GF-D8 (cell line): ENCODE measurements around the gene OSTM1.

Experiments used
- DNase-seq: peaks from one replicate; lab custom pipeline; 2025; lab: John Stamatoyannopoulos, UW

Gene OSTM1

DNA sequence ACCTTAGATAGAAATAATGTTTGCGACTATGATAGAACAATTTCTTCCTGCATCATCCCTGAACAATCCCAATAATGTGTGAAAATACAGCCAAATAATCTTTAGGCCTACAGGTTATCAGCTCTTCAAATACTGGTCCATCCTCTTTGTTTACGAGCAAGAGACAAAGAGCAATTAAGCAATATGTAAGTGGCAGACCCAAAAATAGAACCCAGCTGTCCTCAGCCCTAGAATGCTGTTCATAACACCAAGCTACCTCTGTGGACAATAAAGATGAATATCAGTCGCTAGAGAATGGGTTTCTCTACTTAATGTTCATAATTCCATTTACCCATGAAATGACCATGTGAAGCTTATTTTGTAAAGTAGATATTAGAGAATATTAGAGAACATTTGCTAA, 28.4 kb upstream of the OSTM1 start:
- DNase-seq: no peak

DNA sequence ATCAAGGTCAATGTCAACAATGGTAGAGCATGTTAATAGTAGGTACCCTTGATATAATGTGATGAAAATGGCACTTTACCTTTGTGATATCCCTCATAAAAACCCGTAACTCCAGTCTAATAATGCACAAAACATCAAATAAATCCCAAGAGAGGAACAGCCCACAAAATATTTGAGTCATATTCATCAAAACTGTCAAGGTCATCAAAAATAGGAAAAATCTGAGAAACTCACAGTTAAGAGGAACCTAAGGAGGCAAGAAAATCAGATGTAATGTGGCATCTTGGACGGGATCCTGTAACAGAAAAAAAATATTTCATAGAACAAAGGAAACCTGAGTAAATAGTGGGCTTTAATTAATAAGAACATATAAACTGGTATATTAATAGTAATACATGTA, 25.5 kb upstream of the OSTM1 start:
- no peak for DNase-seq

DNA sequence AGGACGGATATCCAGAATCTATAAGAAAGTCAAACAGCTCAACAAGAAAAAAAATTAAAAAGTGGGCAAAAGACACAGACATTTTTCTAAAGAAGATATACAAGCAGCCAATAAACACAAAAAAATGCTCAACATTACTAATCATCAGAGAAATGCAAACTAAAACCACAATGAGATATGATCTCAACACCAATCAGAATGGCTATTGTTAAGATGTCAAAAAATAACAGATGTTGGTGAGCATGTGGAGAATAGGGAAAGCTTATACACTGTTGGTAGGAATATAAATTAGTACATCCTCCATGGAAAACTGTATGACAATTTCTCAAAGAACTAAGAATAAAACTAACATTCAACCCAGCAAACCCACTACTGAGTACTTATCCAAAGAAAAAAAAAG, 23.3 kb upstream of the OSTM1 start:
- no peak for DNase-seq

DNA sequence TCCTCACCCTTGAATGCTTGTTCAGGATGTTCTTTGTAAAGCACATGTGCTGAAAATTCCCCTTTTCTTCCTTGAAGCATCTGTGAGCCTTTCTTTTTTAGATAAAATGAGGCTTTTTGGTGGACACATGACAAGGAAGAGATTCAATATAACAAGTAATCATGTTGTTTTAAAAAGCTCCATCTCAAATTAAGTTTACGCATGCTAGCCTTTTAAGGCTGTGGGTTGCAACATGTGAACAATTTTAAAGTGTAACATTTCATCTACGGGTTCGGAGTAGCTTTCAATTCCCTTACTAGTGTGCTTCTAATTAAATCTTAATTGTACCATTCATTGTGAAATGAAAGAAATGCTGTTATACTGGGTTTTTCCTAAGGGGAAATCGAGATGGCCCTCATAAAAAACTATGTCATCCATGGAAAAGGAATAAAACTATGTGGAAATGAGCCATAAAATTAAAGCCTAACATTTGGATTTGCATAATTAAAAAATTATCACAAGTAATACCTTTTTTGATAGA, 19.3 kb upstream of the OSTM1 start:
- no peak for DNase-seq

DNA sequence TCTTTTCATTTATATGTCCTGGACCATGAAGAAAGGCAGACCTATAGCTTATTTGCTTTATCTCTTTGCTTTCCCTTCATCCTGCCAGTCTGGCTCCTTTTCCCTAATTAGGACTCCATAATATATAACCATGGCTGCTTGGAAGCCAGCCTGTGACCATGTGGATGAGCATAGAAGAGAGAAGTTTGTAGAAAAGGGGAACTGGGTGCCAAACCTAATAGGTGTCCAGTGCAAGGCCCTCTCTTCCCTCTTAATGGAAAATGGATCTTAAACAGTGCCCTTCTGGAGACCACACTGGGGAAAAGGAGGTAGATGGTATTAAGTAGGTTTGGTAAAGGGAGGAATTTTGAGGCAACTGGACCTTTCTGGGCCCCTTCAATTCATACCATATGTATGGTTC, 16.7 kb upstream of the OSTM1 start:
- DNase-seq: no peak

DNA sequence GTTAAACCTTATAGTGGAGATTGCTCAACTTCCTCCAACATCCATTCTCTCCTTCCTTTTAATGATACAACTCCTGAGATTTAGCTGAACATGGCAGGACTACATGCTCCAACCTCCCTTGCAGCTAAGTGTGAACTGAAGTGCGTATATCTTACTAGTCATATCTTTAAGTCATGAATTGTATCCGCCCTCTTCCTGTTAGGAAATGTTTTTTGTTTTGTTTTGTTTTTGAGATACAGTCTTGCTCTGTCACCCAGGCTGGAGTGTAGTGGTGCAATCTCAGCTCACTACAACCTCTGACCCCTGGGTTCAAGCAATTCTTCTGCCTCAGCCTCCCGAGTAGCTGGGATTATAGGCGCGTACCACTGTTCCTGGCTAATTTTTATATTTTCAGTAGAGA, 8.8 kb upstream of the OSTM1 start:
- no peak for DNase-seq

DNA sequence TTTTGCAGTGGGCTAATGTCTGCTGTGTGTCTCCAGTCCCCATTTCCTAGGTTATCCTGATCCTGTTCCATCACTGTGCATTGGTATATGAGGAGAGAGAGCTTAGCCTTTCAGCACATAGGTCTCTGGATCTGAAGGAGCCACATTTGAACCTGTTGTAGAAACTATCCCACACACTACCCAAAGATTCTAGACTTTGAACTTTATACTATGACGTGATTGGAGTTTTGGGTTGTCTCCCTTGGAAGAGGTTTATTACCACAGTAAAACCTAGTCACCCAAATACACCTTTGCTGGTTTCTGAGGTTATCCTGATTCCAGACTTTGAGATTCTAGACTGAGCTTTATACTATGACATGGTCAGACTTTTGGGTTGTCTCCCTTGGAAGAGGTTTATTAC, 8.0 kb upstream of the OSTM1 start:
- DNase-seq: no peak

DNA sequence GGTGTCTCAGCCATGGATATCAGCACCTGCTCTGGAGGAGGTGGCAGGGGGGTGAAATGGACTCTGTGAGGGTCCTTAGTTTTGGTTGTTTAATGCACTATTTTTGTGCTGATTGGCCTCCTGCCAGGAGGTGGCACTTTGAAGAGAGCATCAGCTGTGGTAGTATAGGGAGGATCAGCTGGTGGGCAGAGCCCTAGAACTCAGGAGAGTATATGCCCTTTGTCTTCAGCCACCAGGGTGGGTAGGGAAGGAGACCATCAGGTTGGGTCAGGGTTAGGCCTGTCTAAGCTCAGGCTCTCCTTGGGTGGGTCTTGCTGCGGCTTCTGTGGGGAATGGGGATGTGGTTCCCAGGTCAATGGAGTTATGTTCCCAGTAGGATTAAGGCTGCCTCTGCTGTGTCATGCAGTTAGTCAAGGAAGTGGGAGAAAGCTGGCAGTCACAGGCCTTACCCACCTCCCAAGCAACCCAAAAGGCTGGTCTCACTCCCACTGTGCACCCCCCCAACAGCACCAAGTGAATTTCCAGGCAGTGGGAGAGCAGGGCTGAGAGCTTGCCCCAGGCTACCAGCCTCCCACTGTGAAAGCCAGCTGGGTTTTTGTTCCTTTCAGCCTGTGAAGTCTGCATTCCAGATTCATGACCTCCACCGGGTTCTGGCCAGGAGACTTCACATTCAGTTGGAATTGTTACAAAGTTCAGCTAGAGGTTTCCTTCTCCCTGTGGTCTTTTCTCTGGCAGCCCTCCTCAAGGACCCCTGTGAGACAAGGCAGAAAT, 5.7 kb upstream of the OSTM1 start:
- DNase-seq: no peak

DNA sequence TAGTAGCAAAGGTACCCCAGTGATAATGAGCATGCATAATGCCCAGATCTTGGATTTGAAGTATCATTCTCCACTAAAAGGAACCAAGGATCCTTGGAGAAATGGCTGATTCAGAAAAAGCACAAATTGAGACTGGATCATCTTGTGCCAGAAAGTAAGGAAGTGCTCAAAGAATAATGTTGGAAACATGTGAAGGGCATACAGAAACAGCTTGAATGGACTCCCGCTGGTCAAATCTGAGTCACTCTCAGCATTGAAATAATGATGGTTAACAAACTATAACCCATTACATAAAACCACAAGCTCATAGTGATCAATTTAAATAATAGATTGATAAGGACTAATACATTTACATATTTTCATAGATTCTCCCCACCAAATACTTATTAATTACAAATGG, 3.6 kb upstream of the OSTM1 start:
- no peak for DNase-seq

DNA sequence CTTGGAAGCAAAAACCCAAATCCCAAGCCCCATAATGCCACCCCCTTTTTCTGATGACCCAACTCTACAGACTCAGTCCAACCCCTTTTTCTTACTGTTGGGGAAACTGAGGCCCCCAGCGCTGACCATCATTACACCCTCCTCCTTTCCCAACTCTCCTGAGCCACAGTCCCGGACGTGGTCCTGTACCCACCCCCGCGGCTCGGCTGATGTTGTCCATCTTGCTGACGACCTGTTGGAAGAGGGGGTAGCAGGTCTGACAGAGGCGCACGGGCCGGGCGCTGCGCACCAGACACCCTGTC, 533 bp downstream of the OSTM1 start:
- DNase-seq: no peak

DNA sequence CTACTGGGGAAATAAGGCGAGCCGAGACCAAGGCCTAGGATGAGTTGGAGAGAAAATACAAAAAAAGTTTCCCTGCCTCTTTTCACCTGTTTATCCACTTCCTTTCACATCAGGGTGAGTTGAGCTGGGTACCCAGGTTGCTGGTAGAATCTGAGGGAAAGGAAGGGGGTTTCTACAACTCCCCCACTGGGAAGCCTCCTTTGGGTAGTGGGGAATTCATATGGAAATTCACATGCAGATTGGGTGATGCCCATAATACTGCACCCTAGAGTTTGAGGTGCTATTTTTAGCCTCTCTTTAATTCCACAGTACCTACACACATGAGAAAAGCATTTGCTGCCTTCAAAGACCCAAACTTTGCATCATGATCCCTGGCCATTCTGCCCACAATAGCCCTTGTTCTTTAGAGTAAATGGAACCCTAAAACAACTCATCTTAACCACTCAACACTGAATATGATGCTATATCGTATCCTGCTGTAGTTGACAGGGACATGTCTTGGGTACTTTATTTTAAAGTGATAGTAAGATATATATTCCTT, 2.7 kb downstream of the OSTM1 start:
- DNase-seq: no peak

DNA sequence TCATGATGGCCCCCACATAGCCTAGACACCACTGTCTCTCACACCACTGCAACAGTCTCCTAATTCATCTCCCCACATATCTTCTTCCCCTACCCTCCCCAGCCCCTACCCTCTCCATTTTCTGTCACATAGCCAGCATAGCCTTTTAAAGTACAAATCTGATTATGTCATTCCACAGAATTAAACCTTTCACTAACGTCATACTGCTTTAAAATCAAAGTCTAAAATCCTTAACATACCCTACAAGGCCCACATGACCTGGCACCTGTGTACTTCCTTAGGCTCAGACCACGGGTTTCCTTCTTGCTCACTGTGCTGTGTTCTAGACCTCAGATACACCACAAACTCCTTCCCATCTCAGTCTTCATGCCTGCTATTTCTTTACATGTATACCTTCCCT, 5.9 kb downstream of the OSTM1 start:
- DNase-seq: no peak

DNA sequence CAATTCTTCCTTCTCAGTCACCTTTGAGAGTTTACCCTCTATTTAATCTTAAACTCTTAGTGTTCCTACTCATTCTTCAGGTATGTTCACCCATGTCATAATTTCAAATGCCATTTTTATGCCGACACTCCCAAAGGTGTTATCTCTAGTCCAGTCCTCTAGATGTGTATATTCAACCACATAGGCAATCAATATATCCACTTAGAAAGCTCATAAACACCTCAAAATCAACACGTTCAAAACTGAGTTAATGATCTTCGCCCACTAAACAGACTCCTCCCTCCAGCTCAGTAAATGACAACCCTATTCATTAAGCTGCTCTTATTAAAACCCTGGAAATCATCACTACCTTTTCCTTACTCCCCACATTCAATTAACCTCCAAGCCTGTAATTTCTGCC, 6.4 kb downstream of the OSTM1 start:
- no peak for DNase-seq

DNA sequence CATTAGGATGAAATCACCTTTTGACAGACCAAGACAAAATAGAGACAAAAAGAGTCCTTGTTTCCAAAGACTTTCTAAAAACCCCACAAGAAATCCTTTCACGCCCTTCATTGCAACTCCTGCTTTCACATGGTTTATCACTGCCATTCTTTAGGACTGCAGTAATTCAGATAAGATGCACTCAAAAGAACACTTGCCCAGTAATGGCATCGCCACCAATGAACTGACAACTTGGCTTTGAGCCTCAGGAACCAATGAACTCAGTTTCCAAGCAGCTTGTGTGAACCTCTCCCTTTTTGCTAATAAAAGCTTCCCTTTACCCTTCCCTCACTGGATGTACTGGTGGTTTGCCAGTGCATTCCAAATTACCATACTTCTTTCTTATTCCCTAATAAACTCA, 21.8 kb downstream of the OSTM1 start:
- DNase-seq: no peak

DNA sequence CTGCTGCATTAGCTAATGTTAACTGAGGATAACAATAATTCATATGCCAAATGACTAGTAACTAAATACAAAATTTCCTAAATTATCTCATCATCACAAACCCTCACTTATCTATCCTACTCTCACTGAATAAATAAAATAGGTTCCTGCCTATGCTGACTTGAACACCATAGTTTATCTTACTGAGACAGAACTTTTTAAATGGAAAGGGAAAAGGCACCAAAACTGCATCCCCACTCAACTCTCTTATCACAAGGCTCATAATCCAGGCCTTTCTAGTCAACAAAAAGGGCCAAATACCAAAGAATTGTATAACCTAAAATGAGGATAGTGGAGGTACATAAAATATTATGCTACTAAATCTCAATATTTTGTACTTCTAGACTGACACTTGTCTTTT, 23.1 kb downstream of the OSTM1 start:
- DNase-seq: no peak

DNA sequence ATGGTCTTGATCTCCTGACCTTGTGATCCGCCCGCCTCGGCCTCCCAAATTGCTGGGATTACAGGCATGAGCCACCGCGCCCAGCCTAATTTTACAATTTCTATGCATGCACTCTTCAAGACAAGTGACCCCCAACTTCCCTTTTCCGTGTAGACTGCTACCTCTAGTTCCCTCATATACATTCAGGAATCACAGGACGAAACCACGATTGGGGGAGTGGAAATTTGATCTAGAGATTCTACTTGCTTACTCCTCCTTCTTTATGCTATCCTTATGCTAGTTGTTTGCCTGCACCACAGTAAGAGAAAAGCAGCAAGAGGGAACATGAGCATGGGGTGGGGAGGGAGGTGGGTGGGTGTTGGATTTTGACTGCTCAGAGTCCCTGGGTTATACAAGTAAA, 34.9 kb downstream of the OSTM1 start:
- DNase-seq: peak; percentile 11

DNA sequence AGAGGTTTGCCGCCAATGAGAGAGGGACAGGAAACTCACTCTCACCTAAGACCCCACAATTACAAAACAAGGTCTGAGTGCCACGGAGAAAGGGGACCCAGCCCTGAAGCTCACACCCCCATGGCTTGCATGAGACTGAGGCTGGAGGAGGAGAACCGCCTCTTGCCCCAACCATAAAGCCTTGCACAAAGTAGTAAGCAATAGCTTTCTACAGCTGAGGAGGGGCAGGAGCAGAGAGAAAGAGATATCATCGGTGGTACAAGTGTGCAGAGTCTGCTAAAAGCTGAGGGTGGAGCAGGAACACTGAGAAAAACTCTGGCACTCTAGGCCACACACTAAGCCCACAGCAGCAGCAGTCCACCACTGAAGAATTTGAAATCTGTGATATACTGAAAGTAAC, 37.7 kb downstream of the OSTM1 start:
- DNase-seq: no peak

DNA sequence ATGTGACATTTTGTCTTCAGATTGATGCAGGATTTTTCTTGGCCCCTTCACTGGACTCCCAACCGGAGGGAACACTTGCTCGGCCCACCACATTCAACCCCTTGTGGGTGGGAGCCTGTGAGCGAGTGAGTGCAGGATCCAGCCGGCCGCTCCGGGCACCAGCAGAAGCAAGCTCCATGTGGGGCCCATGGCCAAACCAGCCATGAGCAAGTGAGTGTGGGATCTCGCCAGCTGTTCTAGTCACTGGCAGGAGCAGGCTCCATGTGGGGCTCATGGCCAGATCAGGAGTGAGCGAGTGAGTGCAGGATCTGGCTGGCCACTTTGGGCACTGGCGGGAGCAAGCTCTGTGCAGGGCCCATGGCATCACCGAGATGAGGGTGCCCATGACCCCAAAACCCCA, 42.6 kb downstream of the OSTM1 start:
- no peak for DNase-seq

DNA sequence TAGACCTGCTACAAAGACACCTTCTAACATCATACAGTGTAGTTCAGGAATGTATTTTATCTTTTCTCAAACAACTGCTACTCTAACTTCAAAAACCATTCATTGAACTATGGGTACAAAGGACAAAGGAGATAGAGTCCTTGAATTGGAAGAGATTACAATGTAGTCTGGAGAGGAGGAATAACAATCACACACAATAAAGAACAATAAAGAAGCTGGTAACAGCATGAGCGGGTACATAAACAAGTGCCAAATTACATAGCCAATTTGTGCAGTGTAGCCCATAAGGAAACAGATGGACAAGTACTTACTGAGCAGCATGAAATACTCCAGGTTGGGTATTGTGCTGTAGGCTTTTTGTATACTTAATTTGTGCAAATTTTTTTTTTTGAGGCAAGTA, 44.3 kb downstream of the OSTM1 start:
- DNase-seq: no peak

DNA sequence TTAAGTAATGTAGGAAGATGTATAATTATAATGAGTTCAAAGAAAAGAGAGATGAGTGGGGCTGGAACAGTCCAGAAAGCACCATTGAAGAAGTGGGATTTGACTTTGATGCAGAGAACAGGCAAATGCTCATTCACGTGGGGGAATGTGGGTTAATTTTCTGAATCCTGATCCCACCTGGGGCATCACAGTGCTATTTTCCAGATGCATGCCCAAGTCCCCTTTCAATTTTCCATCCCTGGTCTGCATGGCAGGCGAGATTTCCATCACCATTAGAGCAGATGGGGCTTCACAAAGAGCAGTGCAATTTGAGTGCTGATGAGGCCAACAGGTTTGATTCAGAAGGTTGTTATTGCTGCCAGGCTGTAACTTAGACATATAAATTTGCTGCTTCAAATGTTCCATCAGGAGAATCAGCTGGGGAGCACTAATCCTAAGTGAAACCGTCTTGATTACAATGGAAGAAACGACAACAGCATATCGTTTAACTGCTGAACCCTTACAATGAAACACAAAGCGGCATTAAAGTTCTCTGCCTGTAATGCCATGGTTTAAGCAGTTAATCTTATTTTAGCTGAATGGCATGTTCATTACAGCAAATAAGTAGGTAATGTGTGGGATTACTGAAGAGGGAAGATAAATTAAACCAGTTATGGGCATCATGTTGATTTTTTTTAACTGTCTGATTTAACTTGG, 45.2 kb downstream of the OSTM1 start:
- DNase-seq: no peak

DNA sequence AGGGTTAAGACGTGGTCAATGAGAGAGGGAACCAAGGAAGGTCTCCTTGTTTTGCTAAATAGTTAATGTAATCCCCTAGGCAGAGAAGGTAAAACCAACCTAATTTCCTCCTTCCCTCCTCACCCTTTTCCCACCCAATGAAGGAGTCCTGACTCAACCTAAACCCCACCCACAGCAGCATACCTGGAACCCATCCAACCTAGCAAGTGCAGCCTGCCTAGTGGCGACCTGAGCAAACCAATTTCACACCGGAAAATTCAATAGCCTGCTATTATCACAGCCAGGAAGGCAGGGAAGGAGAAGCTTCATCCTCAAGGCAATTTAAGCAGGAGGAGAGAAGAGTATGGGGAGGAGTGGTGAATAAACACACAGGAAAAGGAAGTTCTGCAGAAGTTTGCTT, 46.9 kb downstream of the OSTM1 start:
- DNase-seq: no peak

DNA sequence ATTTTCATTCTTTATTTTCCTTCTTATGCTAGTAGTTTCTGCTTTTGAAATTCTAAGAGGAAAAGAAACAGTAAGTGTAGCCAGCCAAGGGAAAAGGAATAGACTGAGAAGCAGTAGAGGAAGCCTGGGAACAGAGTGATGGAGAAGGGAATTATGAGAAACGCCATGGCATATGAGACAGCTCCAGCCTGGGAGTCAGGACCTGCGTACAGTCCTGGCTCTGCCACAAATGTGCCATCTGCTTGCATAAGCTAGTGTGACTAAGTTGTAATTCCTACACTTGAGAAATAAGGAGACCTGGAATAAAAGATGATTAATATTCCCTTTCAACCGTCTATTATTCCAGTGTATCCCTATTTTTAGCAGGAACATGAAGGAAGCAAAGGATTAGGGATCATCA, 47.5 kb downstream of the OSTM1 start:
- DNase-seq: no peak

DNA sequence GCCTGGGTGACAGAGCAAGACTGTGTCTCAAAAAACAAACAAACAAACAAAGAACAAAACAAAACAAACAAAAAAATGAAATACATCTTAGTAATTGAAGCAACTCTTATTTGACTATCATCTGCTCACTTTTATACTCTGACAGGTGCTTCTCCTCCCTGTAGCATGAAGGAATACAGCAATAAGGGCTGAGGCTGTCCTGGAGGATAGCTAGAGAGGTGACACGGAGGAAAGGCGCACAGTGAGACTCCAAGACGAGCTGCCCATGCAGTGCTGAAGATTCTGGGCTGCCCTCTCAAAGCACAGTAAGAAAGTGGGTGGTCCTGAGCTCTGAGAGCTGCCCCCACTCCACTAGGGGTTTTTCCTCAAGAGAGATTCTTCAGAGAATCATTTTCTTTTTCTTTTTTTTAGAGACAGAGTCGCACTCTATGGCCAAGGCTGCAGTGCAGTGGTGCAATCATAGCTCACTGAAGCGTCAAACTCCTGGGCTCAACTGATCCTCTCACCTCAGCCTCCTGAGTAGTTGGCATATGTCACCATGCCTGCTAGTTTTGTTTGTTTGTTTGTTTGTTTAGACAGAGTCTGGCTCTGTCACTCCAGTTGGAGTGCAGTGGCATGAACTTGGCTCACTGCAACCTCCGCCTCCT, 50.0 kb downstream of the OSTM1 start:
- DNase-seq: no peak
